GM12873 (cell line): ENCODE measurements around the gene DSG2.

Experiments
- CTCF ChIP-seq: IDR thresholded peaks from 2 replicates; pipeline ENCODE4 v1.5.1; 2012; ENCODE audit warnings: low read depth, mild to moderate bottlenecking, moderate library complexity, low read length, control low read depth; ENCODE audit not compliant: insufficient read depth; ENCODE audit errors: missing control alignments

DSG2 gene

GRCh38 chr18:31491586-31491985 lies 6.4 kb upstream of the DSG2 start:
- no peak for TF ChIP-seq CTCF

DNA sequence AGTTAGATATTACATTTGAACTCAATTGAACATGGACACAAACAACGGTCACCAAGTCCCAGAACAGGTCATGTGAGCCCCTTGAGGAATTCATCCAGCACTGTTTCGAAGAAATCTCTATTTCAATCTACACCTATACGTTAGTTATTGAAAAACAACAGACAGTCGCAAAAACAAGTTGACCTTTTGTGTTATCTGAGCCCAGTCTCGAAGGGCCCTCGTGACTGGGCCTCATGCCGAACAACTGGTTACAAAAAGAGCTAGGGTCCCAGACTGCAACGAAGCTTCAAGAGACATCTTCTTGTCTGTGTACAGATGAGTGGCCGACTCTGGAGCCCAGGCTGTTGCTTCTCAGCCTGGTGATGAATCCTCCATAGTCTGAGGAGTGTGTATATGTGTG lies 5.3 kb upstream of the DSG2 start:
- no peak for TF ChIP-seq CTCF

- no peak for TF ChIP-seq CTCF
These were observed 4.8 kb upstream of the DSG2 start for GRCh38 chr18:31493171-31493570.

DNA sequence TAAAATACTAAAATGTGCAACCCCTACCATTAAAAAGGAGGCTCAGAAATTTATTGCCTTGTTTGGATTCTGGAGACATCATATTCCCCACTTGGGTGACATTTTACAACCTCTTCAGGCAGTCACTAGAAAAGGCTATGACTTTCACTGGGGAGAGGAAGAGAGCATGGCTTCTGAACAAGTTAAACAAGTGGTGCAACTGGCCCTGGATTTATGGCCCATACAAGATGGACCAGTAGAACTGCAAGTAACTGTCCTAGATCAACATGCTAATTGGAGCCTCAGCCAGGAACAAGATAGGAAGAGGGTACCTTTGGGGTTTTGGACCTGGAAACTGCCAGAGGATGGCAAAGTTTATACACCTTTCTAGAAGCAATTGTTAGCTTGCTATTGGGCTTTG lies 4.0 kb upstream of the DSG2 start:
- TF ChIP-seq CTCF: no peak

GRCh38 chr18:31497404-31497835 lies 557 bp upstream of the DSG2 start:
- no peak for TF ChIP-seq CTCF

DNA sequence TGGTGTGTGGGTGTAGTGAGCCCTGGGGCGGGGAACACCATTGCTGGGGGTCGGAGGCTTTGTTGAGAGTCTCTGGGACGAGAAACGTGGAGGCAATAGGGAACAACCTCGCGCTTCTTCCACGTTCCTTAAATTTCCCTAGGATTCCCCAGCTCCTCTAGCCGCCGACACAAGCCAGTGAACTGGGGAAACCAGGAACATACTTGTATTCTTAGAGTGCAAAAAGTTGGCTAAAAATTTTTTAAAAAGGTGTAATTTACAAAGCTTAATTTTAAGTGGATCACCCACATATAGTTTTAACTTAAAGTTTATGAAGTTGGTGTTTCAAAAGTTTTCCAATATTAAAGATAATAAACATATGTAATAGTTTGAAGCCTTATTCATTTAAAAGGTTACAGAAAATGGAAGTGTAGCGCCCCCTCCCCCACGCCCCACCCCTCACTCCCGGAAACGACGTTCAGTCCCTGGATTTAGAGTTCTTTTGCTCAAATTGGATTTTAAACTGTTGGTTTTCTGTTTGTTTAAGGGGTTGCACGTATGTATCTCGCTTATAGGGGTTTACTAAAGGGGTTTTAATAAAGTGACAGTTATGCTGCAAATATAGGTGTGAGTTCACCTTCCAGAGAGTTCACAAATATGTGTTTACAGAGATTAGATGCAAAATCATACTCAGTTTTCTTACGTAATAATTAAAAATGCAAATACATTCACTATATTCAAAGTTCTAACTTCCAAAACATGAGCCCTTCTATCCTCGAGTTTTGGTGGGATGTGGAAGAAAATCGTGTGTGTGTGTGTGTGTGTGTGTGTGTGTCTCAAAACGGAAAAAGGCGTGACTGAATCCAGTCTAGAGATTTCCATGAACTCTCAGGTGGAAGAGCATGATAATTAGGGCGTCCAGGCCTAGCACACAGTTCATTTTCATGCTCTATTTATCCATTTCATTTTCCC lies 872 bp downstream of the DSG2 start:
- no peak for TF ChIP-seq CTCF

DNA sequence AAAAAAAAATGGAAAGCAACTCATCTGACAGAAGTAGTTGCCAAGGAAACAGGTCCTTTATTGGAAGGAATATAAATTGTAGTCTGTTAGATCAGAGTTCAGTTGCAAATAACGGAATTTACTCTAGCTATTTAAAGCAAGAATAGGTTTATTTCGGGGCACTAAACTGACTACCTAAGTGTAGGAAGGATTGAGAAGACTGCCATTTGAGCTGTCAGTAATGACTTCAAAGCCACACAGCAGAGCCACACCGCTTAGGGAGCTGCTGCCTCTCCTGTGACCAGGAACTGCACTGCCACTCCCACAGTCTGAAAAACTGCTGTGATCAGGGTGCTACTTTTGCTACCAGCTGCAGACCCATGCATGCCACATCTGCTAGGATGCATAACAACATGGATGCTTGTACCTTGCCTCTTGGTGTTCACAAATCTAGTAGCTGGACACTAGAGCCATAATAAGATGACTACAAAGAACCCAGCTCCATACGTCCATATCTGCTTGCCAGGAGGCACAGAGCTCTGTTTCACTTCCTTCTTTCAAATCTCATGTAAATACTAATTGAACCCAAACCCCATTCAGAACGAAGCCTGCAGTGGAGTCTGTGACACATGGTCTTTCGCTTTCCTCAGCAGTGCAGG lies 2.2 kb downstream of the DSG2 start:
- no peak for TF ChIP-seq CTCF
